Activated T-helper 2 cell treated with anti-CD3 and anti-CD28 coated beads, Interferon-gamma antibody, Interleukin-2, Interleukin-4, amounts not matched to agents 10 μg/mL and 5 μg/mL and 100 μg/mL, durations not matched to agents 14 hours and 24 hours and 36 hours (primary cell): ENCODE measurements around the gene CDH6. TPM values are rescaled to one million over a fixed set of nuclear protein-coding genes. Genes with fewer than 3 reads are reported as not detected.

Source experiments
- DNase-seq: peaks from one replicate; pipeline ENCODE4 v3.0.0; 2021; ENCODE audit warnings: low spot score
- H3K27ac Mint-ChIP-seq: one replicate; pipeline ENCODE4 v1.8.0; 2021; ENCODE audit warnings: mixed read lengths
- H3K27me3 Mint-ChIP-seq: one replicate; pipeline ENCODE4 v1.8.0; 2021; ENCODE audit warnings: low read depth, mixed read lengths
- H3K36me3 Mint-ChIP-seq: one replicate; pipeline ENCODE4 v1.8.0; 2021; ENCODE audit warnings: low read depth, mixed read lengths
- H3K4me1 Mint-ChIP-seq: one replicate; pipeline ENCODE4 v1.8.0; 2021; ENCODE audit warnings: low read depth, mixed read lengths
- H3K4me3 Mint-ChIP-seq: one replicate; pipeline ENCODE4 v1.8.0; 2021; ENCODE audit warnings: low read depth, mild to moderate bottlenecking, moderate library complexity, mixed read lengths
- H3K9me3 Mint-ChIP-seq: one replicate; pipeline ENCODE4 v1.8.0; 2021; ENCODE audit warnings: mixed read lengths
- intact Hi-C: fragments of 100-400 bp; cut with micrococcal nuclease; formaldehyde crosslinking; loops from one replicate; pipeline ENCODE4 v1.15.1; 2023
- total RNA-seq: library from RNA; stranded (reverse); gene quantifications from 2 replicates; pipeline ENCODE4 v1.2.3, GENCODE V29; 2022

Gene CDH6
- total RNA-seq, 1 donor from 2014 or later: not detected

DNA sequence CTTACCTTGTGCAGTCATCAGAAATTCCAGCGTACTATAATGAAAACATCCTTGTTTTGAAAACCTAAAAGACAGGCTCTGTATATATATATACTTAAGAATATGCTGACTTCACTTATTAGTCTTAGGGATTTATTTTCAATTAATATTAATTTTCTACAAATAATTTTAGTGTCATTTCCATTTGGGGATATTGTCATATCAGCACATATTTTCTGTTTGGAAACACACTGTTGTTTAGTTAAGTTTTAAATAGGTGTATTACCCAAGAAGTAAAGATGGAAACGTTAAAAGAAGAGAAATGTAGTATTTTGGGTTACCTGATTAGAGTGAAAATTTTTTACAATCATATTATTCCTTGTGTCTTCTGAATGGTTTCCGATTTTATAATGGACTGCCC is 131.4 kb downstream of the CDH6 start:
- no peak for DNase-seq
- H3K9me3 Mint-ChIP-seq: no peaks in the 10 kb centered on the region
- H3K27ac Mint-ChIP-seq: no peak overlapping the region
- H3K36me3 Mint-ChIP-seq: no peaks in the 10 kb centered on the region
- intact Hi-C loops: no loop called here
- H3K4me1 Mint-ChIP-seq: no peaks in the 10 kb centered on the region
- no peak overlapping the region for H3K4me3 Mint-ChIP-seq
- H3K27me3 Mint-ChIP-seq: no peaks in the 10 kb centered on the region

DNA sequence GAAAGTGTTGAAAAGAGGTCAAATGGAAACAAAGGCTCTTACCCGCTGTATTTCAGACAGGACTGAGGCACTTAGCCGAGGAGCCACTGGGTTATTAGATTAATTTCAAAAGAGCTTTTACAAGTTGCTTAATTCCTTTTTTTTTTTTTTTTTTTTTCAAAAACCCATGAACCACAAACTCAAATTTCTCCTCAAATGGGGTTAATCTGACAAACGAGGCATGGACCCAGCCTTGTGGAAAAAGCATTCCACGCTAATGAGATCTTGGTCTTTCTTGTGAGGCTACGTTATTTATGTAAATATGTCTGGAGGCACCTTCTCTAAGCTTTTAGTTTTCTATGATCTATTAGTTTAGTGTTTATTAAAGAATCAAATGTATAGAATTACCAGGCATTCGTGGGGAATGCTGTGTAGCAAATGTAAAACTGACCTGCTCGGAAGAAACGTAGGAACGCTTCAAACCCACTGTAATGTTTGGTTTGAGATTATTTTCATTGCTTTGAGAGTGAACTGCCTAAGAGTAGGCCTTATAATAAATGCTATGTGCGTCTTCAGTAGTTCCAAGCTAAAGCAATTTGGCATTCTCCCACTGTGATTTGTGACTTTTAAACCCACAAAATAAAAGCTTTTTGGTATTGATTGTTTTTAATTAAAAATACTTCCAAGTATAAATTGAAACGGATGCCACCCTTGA is 134.7 kb downstream of the CDH6 start:
- Mint-ChIP-seq H3K27ac (no peak overlapping the region), H3K36me3 (no peaks in the 10 kb centered on the region), H3K9me3 (no peaks in the 10 kb centered on the region), H3K4me3 (no peak overlapping the region), H3K27me3 (no peaks in the 10 kb centered on the region), H3K4me1 (no peaks in the 10 kb centered on the region)
- DNase-seq: no peak
- intact Hi-C loops: no loop called here

DNA sequence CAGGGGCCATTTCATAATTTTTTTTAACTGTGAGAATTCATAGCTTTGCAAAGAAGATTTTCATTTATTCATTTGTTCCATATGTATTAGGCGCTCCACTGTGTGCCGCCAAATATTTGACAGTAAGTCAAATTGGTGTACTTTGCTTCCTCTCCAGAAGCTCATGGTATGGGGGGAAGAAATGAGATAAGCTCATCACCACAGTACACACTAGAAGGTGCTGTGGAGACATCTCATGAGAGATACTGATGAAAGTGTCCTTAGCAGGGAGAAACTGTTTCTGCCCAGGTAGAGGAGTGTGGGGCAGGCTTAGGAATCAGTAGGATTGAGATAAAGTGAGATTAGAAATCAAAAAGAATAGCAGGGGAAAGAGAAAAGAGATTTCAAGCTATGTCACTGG is 136.2 kb downstream of the CDH6 start:
- H3K4me1 Mint-ChIP-seq: no peaks in the 10 kb centered on the region
- no peak for DNase-seq
- intact Hi-C loops: no loop called here
- no peaks in the 10 kb centered on the region for H3K27me3 Mint-ChIP-seq
- no peaks in the 10 kb centered on the region for H3K36me3 Mint-ChIP-seq
- no peak overlapping the region for H3K27ac Mint-ChIP-seq
- no peak overlapping the region for H3K4me3 Mint-ChIP-seq
- H3K9me3 Mint-ChIP-seq: no peaks in the 10 kb centered on the region

DNA sequence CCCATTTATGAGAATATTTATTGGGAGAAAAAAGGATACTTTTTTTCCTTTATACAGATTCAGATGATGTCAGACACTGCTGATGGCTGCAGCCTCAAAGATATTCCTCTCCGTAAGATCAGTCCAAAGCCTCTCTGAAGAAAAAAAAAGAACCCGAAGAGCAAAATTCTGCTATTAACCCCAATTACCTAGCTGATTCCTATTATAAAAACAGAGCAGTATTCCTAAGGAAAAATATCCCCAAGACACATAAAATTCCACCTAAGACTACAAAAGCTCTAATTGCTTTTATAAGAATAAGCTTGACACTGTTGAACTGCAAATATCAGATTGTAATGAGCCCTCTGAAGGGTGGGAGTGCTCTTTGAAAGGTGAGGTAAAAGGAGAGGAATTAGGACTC is 138.7 kb downstream of the CDH6 start:
- Mint-ChIP-seq H3K36me3 (no peaks in the 10 kb centered on the region), H3K27ac (no peak overlapping the region), H3K27me3 (no peaks in the 10 kb centered on the region), H3K4me1 (no peaks in the 10 kb centered on the region), H3K4me3 (no peak overlapping the region), H3K9me3 (no peaks in the 10 kb centered on the region)
- no peak for DNase-seq
- intact Hi-C loops: no loop called here

GRCh38 chr5:31333475-31333874 is 140.0 kb downstream of the CDH6 start:
- no peaks in the 10 kb centered on the region for H3K27me3 Mint-ChIP-seq
- intact Hi-C loops: no loop called here

GRCh38 chr5:31334061-31334860 is 140.8 kb downstream of the CDH6 start:
- Mint-ChIP-seq H3K9me3 (no peaks in the 10 kb centered on the region), H3K4me3 (no peak overlapping the region), H3K27me3 (no peaks in the 10 kb centered on the region), H3K4me1 (no peaks in the 10 kb centered on the region), H3K36me3 (no peaks in the 10 kb centered on the region), H3K27ac (no peak overlapping the region)
- intact Hi-C loops: no loop called here
- DNase-seq: no peak

More at GRCh38 chr5:31333475-31333874, 140.0 kb downstream of the CDH6 start:
- Mint-ChIP-seq H3K27ac (no peak overlapping the region), H3K4me3 (no peak overlapping the region), H3K4me1 (no peaks in the 10 kb centered on the region), H3K36me3 (no peaks in the 10 kb centered on the region), H3K9me3 (no peaks in the 10 kb centered on the region)
- DNase-seq: no peak

DNA sequence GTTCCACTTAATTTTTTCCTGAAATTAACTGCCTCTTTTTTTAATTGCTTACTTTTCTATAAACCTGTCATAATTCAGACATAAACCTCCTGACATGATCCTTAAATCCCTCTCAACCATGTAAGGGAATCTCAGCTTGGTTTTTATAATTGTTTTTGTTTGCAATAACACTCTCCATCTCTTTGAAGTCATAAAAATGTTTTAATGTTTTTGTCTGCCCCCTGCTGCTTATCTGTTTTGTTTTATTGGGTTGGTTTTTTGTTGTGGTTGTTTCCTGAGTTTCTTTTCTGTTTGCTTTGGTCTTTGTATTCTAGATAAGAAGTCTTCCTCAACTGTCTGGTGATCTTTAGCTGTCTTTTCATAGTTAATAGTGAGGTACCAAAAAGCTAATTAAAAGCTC is 142.0 kb downstream of the CDH6 start:
- Mint-ChIP-seq H3K4me1 (no peaks in the 10 kb centered on the region), H3K9me3 (no peaks in the 10 kb centered on the region), H3K27me3 (no peaks in the 10 kb centered on the region), H3K27ac (no peak overlapping the region), H3K36me3 (no peaks in the 10 kb centered on the region), H3K4me3 (no peak overlapping the region)
- intact Hi-C loops: no loop called here
- no peak for DNase-seq

GRCh38 chr5:31343946-31344345 is 150.5 kb downstream of the CDH6 start:
- Mint-ChIP-seq H3K9me3 (no peaks in the 10 kb centered on the region), H3K27ac (no peak overlapping the region), H3K36me3 (no peaks in the 10 kb centered on the region), H3K4me3 (no peak overlapping the region), H3K4me1 (no peaks in the 10 kb centered on the region), H3K27me3 (no peaks in the 10 kb centered on the region)
- no peak for DNase-seq
- intact Hi-C loops: no loop called here

DNA sequence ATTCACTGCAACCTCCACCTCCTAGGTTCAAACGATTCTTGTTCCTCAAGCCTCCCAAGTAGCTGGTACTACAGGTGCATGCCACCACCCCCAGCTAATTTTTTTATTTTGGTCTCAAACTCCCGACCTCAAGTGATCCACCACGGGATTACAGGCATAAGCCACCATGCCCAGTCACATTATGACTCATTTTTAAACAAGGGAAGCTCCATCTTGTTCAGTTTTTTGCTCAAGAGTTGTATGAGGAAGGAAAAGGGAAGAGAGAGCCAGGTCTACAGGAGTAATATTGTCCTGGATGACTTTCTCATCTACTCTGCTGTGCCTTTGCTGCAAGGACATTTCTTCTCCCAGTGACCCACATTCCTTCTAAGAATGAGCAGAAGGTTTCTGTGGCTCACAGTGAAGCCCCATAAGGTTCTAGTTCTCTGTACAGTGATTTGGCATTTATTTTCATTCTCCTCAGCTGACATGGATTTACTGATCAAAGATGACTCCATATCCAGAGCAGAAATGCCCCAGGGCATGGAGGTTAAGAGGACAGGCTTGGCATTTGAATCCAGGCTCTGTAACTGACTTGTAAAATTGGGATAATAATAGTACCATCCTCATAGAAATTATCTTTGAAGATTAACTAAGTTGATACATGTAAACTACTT is 153.5 kb downstream of the CDH6 start:
- intact Hi-C loops: no loop called here
- Mint-ChIP-seq H3K36me3 (no peaks in the 10 kb centered on the region), H3K4me1 (no peaks in the 10 kb centered on the region), H3K27me3 (no peaks in the 10 kb centered on the region), H3K27ac (no peak overlapping the region), H3K9me3 (no peaks in the 10 kb centered on the region), H3K4me3 (no peak overlapping the region)
- no peak for DNase-seq

DNA sequence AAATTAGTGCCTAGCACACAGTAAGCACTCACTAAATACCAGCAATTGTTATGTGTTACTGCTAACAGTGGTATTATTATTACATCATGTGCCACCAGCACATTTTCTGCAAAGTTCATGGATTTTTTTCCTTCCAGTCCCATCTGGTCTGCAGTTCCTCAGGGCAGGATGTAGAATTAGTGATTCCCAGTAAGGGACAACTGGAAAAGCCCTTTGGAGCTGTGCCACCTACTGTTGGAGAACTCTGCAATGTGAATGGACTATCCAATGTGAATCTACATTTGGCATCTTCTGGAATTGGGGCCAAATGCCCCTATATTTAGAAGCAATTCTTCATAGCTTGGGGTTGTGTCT is 154.0 kb downstream of the CDH6 start:
- no peaks in the 10 kb centered on the region for H3K36me3 Mint-ChIP-seq
- H3K4me1 Mint-ChIP-seq: no peaks in the 10 kb centered on the region
- H3K9me3 Mint-ChIP-seq: no peaks in the 10 kb centered on the region
- intact Hi-C loops: no loop called here
- H3K27me3 Mint-ChIP-seq: no peaks in the 10 kb centered on the region
- no peak overlapping the region for H3K4me3 Mint-ChIP-seq
- no peak for DNase-seq
- H3K27ac Mint-ChIP-seq: no peak overlapping the region

DNA sequence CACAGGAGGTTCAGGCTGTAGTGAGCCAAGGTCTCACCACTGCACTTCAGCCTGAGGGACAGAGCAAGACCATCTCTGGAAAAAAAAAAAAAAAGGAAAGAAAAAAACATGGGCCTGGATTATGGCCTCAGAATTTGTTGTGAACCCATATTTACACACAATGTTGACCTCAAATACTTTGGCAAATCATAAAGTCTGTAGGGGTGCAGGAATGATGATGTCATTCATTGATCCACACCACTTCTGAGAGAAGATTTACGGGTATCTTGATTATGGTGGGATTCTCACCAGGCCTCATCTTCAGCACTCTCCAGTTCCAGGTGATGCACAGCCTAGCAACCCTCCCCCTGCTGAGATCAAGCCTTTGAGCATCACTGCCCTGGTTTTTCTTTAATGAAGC is 156.9 kb downstream of the CDH6 start:
- no peak overlapping the region for H3K27ac Mint-ChIP-seq
- no peaks in the 10 kb centered on the region for H3K36me3 Mint-ChIP-seq
- H3K27me3 Mint-ChIP-seq: peaks cover 2% of the 10 kb centered on the region
- no peak overlapping the region for H3K4me3 Mint-ChIP-seq
- no peaks in the 10 kb centered on the region for H3K9me3 Mint-ChIP-seq
- intact Hi-C loops: no loop called here
- no peak for DNase-seq
- no peaks in the 10 kb centered on the region for H3K4me1 Mint-ChIP-seq

DNA sequence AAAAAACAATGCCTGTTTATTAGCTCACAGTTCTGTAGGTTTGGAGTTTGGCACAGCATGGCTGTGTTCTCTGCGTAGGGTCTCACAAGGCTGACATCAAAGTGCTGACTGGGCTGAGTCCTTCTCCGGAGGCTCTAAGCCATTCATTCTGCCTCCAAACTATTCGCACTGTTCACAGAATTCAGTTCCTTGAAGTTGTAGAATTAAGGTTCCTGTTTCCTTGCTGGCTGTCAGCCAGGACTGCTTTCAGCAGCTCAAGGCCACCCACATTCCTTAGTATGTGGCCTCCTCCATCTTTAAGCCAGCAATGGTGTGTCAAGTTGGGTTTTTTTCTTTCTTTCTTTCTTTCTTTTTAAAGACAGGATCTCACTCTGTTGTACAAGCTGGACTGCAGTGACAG is 161.9 kb downstream of the CDH6 start:
- Mint-ChIP-seq H3K4me1 (no peaks in the 10 kb centered on the region), H3K36me3 (no peaks in the 10 kb centered on the region), H3K4me3 (no peak overlapping the region), H3K27me3 (peaks cover 2% of the 10 kb centered on the region), H3K9me3 (no peaks in the 10 kb centered on the region), H3K27ac (no peak overlapping the region)
- intact Hi-C loops: no loop called here
- no peak for DNase-seq

GRCh38 chr5:31357038-31357437 is 163.6 kb downstream of the CDH6 start:
- Mint-ChIP-seq H3K4me3 (no peak overlapping the region), H3K27ac (no peak overlapping the region), H3K4me1 (no peaks in the 10 kb centered on the region), H3K36me3 (no peaks in the 10 kb centered on the region), H3K9me3 (no peaks in the 10 kb centered on the region), H3K27me3 (peaks cover 2% of the 10 kb centered on the region)
- no peak for DNase-seq
- intact Hi-C loops: no loop called here
